Type B pancreatic cell (in vitro differentiated cells): ENCODE measurements around the gene CTNNA3. TPM values are rescaled to one million over a fixed set of nuclear protein-coding genes. Genes with fewer than 3 reads are reported as not detected.
A peak's percentile ranks its signal among the peaks of the same experiment; 100 is the strongest.

Experiments
- DNase-seq: peaks from one replicate; pipeline ENCODE4 v3.0.0; 2021; ENCODE audit warnings: mixed read lengths; ENCODE audit not compliant: unreplicated experiment; ENCODE audit errors: extremely low spot score
- H3K27ac Mint-ChIP-seq: 2 replicates; pipeline ENCODE4 v1.8.0; 2021; ENCODE audit warnings: mild to moderate bottlenecking, mixed read lengths
- H3K27me3 Mint-ChIP-seq: 2 replicates; pipeline ENCODE4 v1.8.0; 2021; ENCODE audit warnings: mixed read lengths
- H3K36me3 Mint-ChIP-seq: 2 replicates; pipeline ENCODE4 v1.8.0; 2021; ENCODE audit warnings: mixed read lengths
- H3K4me1 Mint-ChIP-seq: one replicate; pipeline ENCODE4 v1.8.0; 2021; ENCODE audit warnings: mixed read lengths; ENCODE audit not compliant: unreplicated experiment
- H3K4me3 Mint-ChIP-seq: 2 replicates; pipeline ENCODE4 v1.8.0; 2021; ENCODE audit warnings: mild to moderate bottlenecking, mixed read lengths
- H3K9me3 Mint-ChIP-seq: 2 replicates; pipeline ENCODE4 v1.8.0; 2021; ENCODE audit warnings: mixed read lengths
- total RNA-seq: library from RNA; stranded (reverse); gene quantifications from 2 replicates; pipeline ENCODE4 v1.2.1, GENCODE V29; 2021; ENCODE audit warnings: low replicate concordance
- TF ChIP-seq, protein P1 (sequence below): fragments of 200-600 bp; sonication (generic); conservative IDR thresholded peaks from 2 replicates; pipeline ENCODE4 v1.5.0; 2021; ENCODE audit warnings: antibody characterized with exemption, mild to moderate bottlenecking

The CTNNA3 gene
- total RNA-seq, 1 donor from 2014 or later: 2.6 TPM

DNA sequence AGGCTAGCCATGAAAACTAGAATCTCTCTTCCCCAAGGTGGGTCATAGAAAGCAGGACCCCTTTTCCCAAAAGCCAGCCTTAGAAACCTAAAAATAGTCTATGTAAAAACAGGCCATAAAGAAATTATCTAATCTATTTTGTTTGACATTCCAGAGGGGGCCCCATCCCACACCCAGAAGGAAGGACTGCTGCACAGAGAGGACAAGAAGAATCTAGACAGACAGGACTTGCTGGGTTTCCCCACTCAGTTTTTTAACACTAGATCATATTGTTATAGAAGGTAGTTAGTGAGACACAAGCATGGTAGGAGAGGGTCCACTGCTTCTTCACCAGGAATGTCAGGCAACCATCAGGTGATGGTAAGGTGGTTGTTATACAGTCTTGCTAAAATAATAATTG lies 413.1 kb downstream of the CTNNA3 start:
- peaks cover 17% of the 10 kb centered on the region for H3K4me1 Mint-ChIP-seq
- H3K4me3 Mint-ChIP-seq: peak overlapping the region; percentile 66
- peak overlapping the region; percentile 86 for H3K27ac Mint-ChIP-seq
- H3K9me3 Mint-ChIP-seq: peaks cover 9% of the 10 kb centered on the region
- peaks cover 3% of the 10 kb centered on the region for H3K36me3 Mint-ChIP-seq
- no peaks in the 10 kb centered on the region for H3K27me3 Mint-ChIP-seq
- DNase-seq: no peak
- TF ChIP-seq, protein P1, sequence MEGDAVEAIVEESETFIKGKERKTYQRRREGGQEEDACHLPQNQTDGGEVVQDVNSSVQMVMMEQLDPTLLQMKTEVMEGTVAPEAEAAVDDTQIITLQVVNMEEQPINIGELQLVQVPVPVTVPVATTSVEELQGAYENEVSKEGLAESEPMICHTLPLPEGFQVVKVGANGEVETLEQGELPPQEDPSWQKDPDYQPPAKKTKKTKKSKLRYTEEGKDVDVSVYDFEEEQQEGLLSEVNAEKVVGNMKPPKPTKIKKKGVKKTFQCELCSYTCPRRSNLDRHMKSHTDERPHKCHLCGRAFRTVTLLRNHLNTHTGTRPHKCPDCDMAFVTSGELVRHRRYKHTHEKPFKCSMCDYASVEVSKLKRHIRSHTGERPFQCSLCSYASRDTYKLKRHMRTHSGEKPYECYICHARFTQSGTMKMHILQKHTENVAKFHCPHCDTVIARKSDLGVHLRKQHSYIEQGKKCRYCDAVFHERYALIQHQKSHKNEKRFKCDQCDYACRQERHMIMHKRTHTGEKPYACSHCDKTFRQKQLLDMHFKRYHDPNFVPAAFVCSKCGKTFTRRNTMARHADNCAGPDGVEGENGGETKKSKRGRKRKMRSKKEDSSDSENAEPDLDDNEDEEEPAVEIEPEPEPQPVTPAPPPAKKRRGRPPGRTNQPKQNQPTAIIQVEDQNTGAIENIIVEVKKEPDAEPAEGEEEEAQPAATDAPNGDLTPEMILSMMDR: no peak

- Mint-ChIP-seq H3K4me3 (no peak overlapping the region), H3K36me3 (peaks cover 3% of the 10 kb centered on the region), H3K4me1 (peaks cover 14% of the 10 kb centered on the region), H3K27ac (peak overlapping the region; percentile 29), H3K27me3 (no peaks in the 10 kb centered on the region), H3K9me3 (peaks cover 9% of the 10 kb centered on the region)
- DNase-seq: no peak
- TF ChIP-seq, protein P1: no peak
Measured at GRCh38 chr10:67280405-67280804, 415.6 kb downstream of the CTNNA3 start.

DNA sequence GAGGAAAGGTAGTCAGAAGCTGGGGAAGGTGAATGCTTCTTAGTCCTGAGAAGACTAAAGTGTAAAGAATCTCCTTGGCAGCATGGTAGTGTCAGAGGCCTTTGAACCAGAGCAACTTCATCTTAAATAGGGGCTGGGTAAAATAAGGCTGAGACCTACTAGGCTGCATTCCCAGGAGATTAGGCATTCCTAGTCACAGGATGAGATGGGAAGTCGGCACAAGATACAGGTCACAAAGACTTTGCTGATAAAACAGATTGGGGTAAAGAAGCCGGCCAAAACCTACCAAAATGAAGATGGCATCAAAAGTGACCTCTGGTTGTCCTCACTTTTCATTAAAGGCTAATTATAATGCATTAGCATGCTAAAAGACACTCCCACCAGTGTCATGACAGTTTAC lies 418.6 kb downstream of the CTNNA3 start:
- no peaks in the 10 kb centered on the region for H3K9me3 Mint-ChIP-seq
- no peaks in the 10 kb centered on the region for H3K36me3 Mint-ChIP-seq
- peaks cover 11% of the 10 kb centered on the region for H3K4me1 Mint-ChIP-seq
- no peaks in the 10 kb centered on the region for H3K27me3 Mint-ChIP-seq
- TF ChIP-seq, protein P1: no peak
- no peak for DNase-seq
- no peak overlapping the region for H3K4me3 Mint-ChIP-seq
- no peak overlapping the region for H3K27ac Mint-ChIP-seq

DNA sequence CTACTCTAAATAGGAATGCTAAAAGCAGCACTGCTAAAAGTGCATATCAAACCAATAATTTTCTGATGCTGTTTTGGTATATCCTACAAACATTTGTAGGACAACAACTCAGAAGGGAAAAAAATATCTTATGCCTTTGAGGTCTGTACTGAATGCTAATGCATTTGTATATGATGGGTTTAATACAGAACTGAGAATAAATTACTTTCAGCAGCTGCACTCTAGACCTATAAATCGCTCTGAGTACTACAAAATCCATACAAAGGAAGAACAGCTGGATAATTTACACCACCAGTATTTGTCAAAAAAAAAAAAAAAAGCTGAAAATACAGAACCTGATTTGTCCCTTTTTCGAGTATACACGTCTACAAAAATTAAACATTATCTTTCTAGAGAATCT lies 426.2 kb downstream of the CTNNA3 start:
- TF ChIP-seq, protein P1: no peak

GRCh38 chr10:67268146-67268545 lies 427.8 kb downstream of the CTNNA3 start:
- Mint-ChIP-seq H3K9me3 (no peaks in the 10 kb centered on the region), H3K27me3 (no peaks in the 10 kb centered on the region), H3K4me3 (no peak overlapping the region), H3K4me1 (no peaks in the 10 kb centered on the region), H3K36me3 (no peaks in the 10 kb centered on the region), H3K27ac (no peak overlapping the region)
- TF ChIP-seq, protein P1: no peak
- DNase-seq: no peak

More for the DNA sequence above, 426.2 kb downstream of the CTNNA3 start:
- Mint-ChIP-seq H3K36me3 (no peaks in the 10 kb centered on the region), H3K4me1 (no peaks in the 10 kb centered on the region), H3K27me3 (no peaks in the 10 kb centered on the region), H3K4me3 (no peak overlapping the region), H3K9me3 (no peaks in the 10 kb centered on the region), H3K27ac (no peak overlapping the region)
- no peak for DNase-seq

DNA sequence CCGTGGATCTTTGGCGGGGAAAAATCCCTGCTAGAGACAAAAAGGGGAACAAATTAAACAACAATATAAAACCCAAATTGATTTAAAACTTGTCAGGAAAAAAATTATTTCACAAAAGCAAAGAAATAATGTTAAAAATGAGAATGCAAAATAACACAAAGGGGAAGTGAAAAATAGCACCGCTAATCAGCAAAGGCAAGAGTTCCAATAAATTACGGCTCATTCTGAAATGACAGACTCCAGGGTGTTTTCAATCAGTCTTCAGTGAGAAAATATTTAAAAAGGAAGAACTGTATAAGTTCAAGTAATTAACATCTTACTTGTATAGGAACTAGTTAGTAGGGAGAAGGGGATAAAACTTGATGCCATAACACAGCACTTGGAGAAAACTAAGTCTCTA lies 433.3 kb downstream of the CTNNA3 start:
- H3K36me3 Mint-ChIP-seq: no peaks in the 10 kb centered on the region
- H3K9me3 Mint-ChIP-seq: no peaks in the 10 kb centered on the region
- no peak for DNase-seq
- H3K4me1 Mint-ChIP-seq: no peaks in the 10 kb centered on the region
- TF ChIP-seq, protein P1: no peak
- no peak overlapping the region for H3K4me3 Mint-ChIP-seq
- H3K27ac Mint-ChIP-seq: no peak overlapping the region
- H3K27me3 Mint-ChIP-seq: no peaks in the 10 kb centered on the region
